ENCODE measurements around the gene NIF3L1.
"Not testable (repeated sequence)": the region's sequence is repeated elsewhere in the genome, so short reads cannot be mapped to it uniquely, and the experiment has no call there.

Gene NIF3L1

GRCh38 chr2:200873560-200873959 is 15.6 kb upstream of the NIF3L1 start:
- no peak for DNase-seq

GRCh38 chr2:200877443-200877842 is 11.7 kb upstream of the NIF3L1 start:
- no peak for DNase-seq

- no peak for DNase-seq
Measured at GRCh38 chr2:200878289-200878880, 10.8 kb upstream of the NIF3L1 start.

- not testable (repeated sequence) for DNase-seq
Measured at GRCh38 chr2:200881715-200882249, 7.4 kb upstream of the NIF3L1 start.

- no peak for DNase-seq
Measured at GRCh38 chr2:200899482-200899881, 10.3 kb downstream of the NIF3L1 start.

GRCh38 chr2:200901459-200902072 is 12.4 kb downstream of the NIF3L1 start:
- DNase-seq: peak; percentile 63 to 70

GRCh38 chr2:200905618-200906296 is 16.6 kb downstream of the NIF3L1 start:
- DNase-seq: peak; percentile 68 to 73

GRCh38 chr2:200909958-200910357 is 20.8 kb downstream of the NIF3L1 start:
- DNase-seq: no peak

GRCh38 chr2:200913654-200914053 is 24.5 kb downstream of the NIF3L1 start:
- DNase-seq: no peak

GRCh38 chr2:200922439-200922838 is 33.3 kb downstream of the NIF3L1 start:
- no peak for DNase-seq

- DNase-seq: no peak
Measured at GRCh38 chr2:200929334-200930249, 40.4 kb downstream of the NIF3L1 start.

- no peak for DNase-seq
Measured at GRCh38 chr2:200930947-200931626, 41.9 kb downstream of the NIF3L1 start.

GRCh38 chr2:200939832-200940231 is 50.7 kb downstream of the NIF3L1 start:
- no peak for DNase-seq

GRCh38 chr2:200943527-200944105 is 54.4 kb downstream of the NIF3L1 start:
- no peak for DNase-seq

GRCh38 chr2:200944467-200945394 is 55.6 kb downstream of the NIF3L1 start:
- DNase-seq: peak; percentile 78 to 85

- DNase-seq: no peak
Measured at GRCh38 chr2:200945395-200945729, 56.2 kb downstream of the NIF3L1 start.

GRCh38 chr2:200950378-200950777 is 61.2 kb downstream of the NIF3L1 start:
- DNase-seq: no peak

Measured in activated CD4-positive, alpha-beta T cell treated with anti-CD3 and anti-CD28 coated beads, Interleukin-2, amount 50 U/mL, for 48 hours (primary cell).